Measurements from ENCODE around the gene CEP162. TPM values are rescaled to one million over a fixed set of nuclear protein-coding genes. Genes with fewer than 3 reads are reported as not detected.

CEP162 gene
- total RNA-seq, 1 experiment from 2014 or later, result 12.1 TPM

DNA sequence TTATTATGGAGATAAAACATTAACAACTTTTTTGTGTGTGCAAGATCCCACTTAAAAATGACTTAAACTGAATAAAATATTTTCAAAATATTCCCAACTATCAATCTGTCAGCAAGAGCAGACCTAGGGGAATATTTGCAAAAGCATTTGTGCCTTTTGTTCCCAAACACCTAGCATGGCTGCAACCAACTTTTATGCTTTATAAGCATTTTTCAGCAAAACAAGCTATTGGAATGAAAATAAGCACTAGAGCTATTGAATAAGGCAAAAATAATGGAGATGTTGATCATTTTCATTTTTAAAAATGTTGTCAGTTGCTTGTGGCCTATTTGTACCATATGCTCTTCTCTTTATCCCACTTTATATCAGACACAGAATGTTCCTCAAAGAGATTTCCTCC, 28.2 kb upstream of the CEP162 start:
- CTCF ChIA-PET, result no interaction called here
- intact Hi-C loops (cut with micrococcal nuclease; ENCODE audit: unreplicated experiment), result no loop called here

DNA sequence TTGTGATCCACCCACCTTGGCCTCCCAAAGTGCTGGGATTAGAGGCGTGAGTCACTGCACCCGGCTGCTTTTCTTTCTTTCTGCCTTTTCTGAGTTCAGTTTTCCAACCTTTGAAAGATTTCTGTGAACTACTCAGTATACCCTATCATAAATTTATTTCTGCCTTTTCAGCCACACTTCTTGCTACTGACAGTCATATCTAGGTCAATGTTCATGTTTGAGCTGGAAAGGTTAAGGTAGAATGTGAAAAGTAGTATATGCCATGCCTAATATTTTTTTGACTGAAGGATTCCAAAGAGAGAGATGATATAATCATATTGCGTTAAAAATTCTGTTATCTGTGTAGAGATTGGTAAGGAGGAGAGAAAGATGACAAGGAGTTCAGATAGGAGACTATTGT, 25.9 kb upstream of the CEP162 start:
- no peak overlapping the region for H3K4me3 ChIP-seq (ENCODE audit: low read depth, low read length, poor library complexity, severe bottlenecking)
- H3K36me3 ChIP-seq (ENCODE audit: insufficient read depth, low read length, poor library complexity, severe bottlenecking), result no peaks in the 10 kb centered on the region
- no TSS peak for BruUV-seq (replicated peaks)
- no peaks in the 10 kb centered on the region for H3K9me3 ChIP-seq (ENCODE audit: low read depth, low read length, poor library complexity, severe bottlenecking)
- no peaks in the 10 kb centered on the region for H3K4me1 ChIP-seq (ENCODE audit: insufficient read depth, low read length, poor library complexity, severe bottlenecking)
- H3K27me3 ChIP-seq (replicated peaks; ENCODE audit: insufficient read depth, low read depth, low read length, poor library complexity), result peaks cover 6% of the 10 kb centered on the region
- DNase-seq (ENCODE audit: low spot score), result no peak
- ChIA-PET CTCF (no interaction called here), POLR2A (ENCODE audit: low non-redundant PET) (no interaction called here)
- TF ChIP-seq EZH2 (IDR thresholded peaks at IDR 0.05; ENCODE audit: borderline replicate concordance, low read depth, low read length, poor library complexity, severe bottlenecking), result no peak
- TF ChIP-seq, protein P1, sequence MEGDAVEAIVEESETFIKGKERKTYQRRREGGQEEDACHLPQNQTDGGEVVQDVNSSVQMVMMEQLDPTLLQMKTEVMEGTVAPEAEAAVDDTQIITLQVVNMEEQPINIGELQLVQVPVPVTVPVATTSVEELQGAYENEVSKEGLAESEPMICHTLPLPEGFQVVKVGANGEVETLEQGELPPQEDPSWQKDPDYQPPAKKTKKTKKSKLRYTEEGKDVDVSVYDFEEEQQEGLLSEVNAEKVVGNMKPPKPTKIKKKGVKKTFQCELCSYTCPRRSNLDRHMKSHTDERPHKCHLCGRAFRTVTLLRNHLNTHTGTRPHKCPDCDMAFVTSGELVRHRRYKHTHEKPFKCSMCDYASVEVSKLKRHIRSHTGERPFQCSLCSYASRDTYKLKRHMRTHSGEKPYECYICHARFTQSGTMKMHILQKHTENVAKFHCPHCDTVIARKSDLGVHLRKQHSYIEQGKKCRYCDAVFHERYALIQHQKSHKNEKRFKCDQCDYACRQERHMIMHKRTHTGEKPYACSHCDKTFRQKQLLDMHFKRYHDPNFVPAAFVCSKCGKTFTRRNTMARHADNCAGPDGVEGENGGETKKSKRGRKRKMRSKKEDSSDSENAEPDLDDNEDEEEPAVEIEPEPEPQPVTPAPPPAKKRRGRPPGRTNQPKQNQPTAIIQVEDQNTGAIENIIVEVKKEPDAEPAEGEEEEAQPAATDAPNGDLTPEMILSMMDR (conservative IDR thresholded peaks at IDR 0.05; ENCODE audit: low read depth, low read length), result no peak
- H3K27ac ChIP-seq (ENCODE audit: low read depth, low read length, poor library complexity, severe bottlenecking), result no peak overlapping the region
- intact Hi-C loops (cut with micrococcal nuclease; ENCODE audit: unreplicated experiment), result no loop called here

More for the DNA sequence above, 28.2 kb upstream of the CEP162 start:
- H3K36me3 ChIP-seq (ENCODE audit: insufficient read depth, low read length, poor library complexity, severe bottlenecking), result no peaks in the 10 kb centered on the region
- no peaks in the 10 kb centered on the region for H3K4me1 ChIP-seq (ENCODE audit: insufficient read depth, low read length, poor library complexity, severe bottlenecking)
- H3K27ac ChIP-seq (ENCODE audit: low read depth, low read length, poor library complexity, severe bottlenecking), result no peak overlapping the region
- no peak for DNase-seq (ENCODE audit: low spot score)
- peaks cover 13% of the 10 kb centered on the region for H3K27me3 ChIP-seq (replicated peaks; ENCODE audit: insufficient read depth, low read depth, low read length, poor library complexity)
- H3K4me3 ChIP-seq (ENCODE audit: low read depth, low read length, poor library complexity, severe bottlenecking), result no peak overlapping the region
- no peak for TF ChIP-seq EZH2 (IDR thresholded peaks at IDR 0.05; ENCODE audit: borderline replicate concordance, low read depth, low read length, poor library complexity, severe bottlenecking)
- TF ChIP-seq, protein P1 (conservative IDR thresholded peaks at IDR 0.05; ENCODE audit: low read depth, low read length), result no peak
- H3K9me3 ChIP-seq (ENCODE audit: low read depth, low read length, poor library complexity, severe bottlenecking), result no peaks in the 10 kb centered on the region
- BruUV-seq (replicated peaks), result no TSS peak
- POLR2A ChIA-PET (ENCODE audit: low non-redundant PET), result no interaction called here

DNA sequence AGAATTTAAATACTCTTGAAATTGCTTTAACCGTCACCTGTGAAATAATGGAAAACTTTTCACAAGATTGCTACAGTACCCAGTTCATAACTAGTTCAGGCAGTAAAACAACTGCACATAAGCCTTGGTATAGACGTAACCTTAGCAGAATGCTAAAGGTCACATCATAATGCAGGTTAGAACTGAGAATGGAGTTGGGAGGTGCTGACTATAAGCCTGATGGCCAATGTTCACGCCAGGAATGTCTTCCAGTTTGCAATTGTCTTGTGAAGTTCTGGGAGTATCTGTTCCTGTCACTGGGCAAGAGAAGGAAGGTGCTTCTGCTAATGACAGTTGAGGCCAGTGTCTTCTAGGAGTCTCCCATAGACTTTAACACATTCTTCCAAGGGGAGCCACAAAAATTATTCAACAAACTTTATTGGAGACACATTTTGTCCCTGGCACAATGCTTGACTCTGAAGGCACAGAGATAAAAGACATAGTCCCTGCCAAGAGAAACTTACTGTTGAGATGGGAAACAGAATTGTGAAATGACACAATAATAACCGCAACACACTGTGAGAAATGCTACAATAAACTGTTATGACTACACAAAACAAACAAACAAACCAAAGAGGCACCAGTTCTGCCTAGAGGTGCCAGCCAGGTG, 24.6 kb upstream of the CEP162 start:
- Histone ChIP-seq H3K4me1 (ENCODE audit: insufficient read depth, low read length, poor library complexity, severe bottlenecking) (no peaks in the 10 kb centered on the region), H3K4me3 (ENCODE audit: low read depth, low read length, poor library complexity, severe bottlenecking) (no peak overlapping the region), H3K27ac (ENCODE audit: low read depth, low read length, poor library complexity, severe bottlenecking) (no peak overlapping the region), H3K9me3 (ENCODE audit: low read depth, low read length, poor library complexity, severe bottlenecking) (no peaks in the 10 kb centered on the region), H3K27me3 (replicated peaks; ENCODE audit: insufficient read depth, low read depth, low read length, poor library complexity) (peaks cover 5% of the 10 kb centered on the region), H3K36me3 (ENCODE audit: insufficient read depth, low read length, poor library complexity, severe bottlenecking) (no peaks in the 10 kb centered on the region)
- BruUV-seq (replicated peaks), result no TSS peak
- TF ChIP-seq, protein P1 (conservative IDR thresholded peaks at IDR 0.05; ENCODE audit: low read depth, low read length), result no peak
- no peak for TF ChIP-seq EZH2 (IDR thresholded peaks at IDR 0.05; ENCODE audit: borderline replicate concordance, low read depth, low read length, poor library complexity, severe bottlenecking)
- POLR2A ChIA-PET (ENCODE audit: low non-redundant PET), result no interaction called here
- DNase-seq (ENCODE audit: low spot score), result no peak
- CTCF ChIA-PET, result no interaction called here
- intact Hi-C loops (cut with micrococcal nuclease; ENCODE audit: unreplicated experiment), result no loop called here

Measured in A673 (cell line).